Measurements from ENCODE around the gene UNC5C. TPM values are rescaled to one million over a fixed set of nuclear protein-coding genes. Genes with fewer than 3 reads are reported as not detected.

Gene UNC5C
- total RNA-seq, 1 donor from 2014 or later, result 0.70 TPM

DNA sequence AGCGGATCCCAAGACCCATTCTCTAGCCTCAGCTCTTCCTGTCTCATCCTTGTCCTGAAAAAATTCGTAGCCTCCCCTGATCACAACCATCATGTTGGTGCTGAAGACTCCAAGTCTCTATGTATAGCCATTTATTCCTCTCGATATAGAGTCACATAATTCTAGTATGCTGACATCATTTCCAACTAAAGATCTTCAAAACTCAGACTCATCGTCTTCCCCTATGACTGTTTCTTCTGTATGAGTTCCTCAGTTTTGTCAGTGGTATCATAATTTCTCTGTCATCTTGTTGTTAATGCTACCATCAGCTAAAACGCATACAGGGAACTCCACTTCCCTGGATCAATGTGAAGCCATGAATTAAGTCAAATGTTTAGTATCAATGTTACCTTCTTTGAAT lies 41.2 kb downstream of the UNC5C start:
- no peaks in the 10 kb centered on the region for H3K27me3 Mint-ChIP-seq (ENCODE audit: unreplicated experiment)
- peaks cover 7% of the 10 kb centered on the region for H3K9me3 Mint-ChIP-seq (ENCODE audit: unreplicated experiment)
- H3K27ac Mint-ChIP-seq (ENCODE audit: unreplicated experiment), result no peak overlapping the region
- no peak overlapping the region for H3K4me3 Mint-ChIP-seq (ENCODE audit: unreplicated experiment)
- H3K36me3 Mint-ChIP-seq (ENCODE audit: unreplicated experiment), result no peaks in the 10 kb centered on the region
- TF ChIP-seq, protein P1, sequence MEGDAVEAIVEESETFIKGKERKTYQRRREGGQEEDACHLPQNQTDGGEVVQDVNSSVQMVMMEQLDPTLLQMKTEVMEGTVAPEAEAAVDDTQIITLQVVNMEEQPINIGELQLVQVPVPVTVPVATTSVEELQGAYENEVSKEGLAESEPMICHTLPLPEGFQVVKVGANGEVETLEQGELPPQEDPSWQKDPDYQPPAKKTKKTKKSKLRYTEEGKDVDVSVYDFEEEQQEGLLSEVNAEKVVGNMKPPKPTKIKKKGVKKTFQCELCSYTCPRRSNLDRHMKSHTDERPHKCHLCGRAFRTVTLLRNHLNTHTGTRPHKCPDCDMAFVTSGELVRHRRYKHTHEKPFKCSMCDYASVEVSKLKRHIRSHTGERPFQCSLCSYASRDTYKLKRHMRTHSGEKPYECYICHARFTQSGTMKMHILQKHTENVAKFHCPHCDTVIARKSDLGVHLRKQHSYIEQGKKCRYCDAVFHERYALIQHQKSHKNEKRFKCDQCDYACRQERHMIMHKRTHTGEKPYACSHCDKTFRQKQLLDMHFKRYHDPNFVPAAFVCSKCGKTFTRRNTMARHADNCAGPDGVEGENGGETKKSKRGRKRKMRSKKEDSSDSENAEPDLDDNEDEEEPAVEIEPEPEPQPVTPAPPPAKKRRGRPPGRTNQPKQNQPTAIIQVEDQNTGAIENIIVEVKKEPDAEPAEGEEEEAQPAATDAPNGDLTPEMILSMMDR (IDR thresholded peaks at IDR 0.05), result no peak
- H3K4me1 Mint-ChIP-seq (ENCODE audit: unreplicated experiment), result peaks cover 13% of the 10 kb centered on the region
- no peak for DNase-seq (ENCODE audit: extremely low spot score, unreplicated experiment)

DNA sequence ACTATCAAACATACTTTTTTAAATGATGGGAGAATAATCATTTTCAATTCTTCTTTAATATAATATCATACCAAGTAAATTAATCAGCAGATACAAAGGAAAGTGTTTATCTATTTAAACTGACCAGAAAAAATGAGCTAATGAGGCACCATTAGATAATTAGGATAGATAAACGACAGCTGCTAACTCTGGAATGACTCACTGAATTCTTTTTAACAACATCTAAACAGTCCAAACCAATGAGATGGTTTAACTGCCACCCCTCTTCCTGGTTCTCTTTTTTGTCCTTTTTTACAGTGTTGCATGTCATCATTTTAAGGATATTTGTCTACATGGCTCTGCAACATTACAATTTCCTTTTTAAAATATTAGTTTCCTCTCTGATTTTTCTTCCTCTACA lies 41.6 kb downstream of the UNC5C start:
- H3K27me3 Mint-ChIP-seq (ENCODE audit: unreplicated experiment), result no peaks in the 10 kb centered on the region
- H3K27ac Mint-ChIP-seq (ENCODE audit: unreplicated experiment), result no peak overlapping the region
- DNase-seq (ENCODE audit: extremely low spot score, unreplicated experiment), result no peak
- no peaks in the 10 kb centered on the region for H3K36me3 Mint-ChIP-seq (ENCODE audit: unreplicated experiment)
- H3K4me1 Mint-ChIP-seq (ENCODE audit: unreplicated experiment), result peaks cover 13% of the 10 kb centered on the region
- peaks cover 7% of the 10 kb centered on the region for H3K9me3 Mint-ChIP-seq (ENCODE audit: unreplicated experiment)
- TF ChIP-seq, protein P1 (IDR thresholded peaks at IDR 0.05), result no peak
- H3K4me3 Mint-ChIP-seq (ENCODE audit: unreplicated experiment), result no peak overlapping the region

DNA sequence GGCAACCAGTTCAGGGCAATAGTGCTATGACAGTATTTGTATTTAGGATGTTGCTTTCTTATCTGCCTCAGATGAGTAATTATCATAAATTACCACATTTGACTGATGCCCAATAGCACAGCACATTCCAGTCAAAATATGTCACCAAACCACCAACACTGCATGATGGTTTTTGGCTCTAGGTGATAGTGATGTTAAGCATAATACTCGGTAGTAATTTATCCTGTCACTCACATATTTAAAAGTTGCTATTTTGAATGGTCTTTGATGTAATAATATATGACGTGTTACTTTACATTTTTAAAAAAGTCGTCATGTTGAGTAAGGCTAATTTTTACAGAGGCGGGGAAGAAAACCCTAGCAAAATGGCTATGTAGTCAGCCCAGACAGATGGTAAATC lies 42.5 kb downstream of the UNC5C start:
- TF ChIP-seq, protein P1 (IDR thresholded peaks at IDR 0.05), result no peak
- no peak overlapping the region for H3K4me3 Mint-ChIP-seq (ENCODE audit: unreplicated experiment)
- DNase-seq (ENCODE audit: extremely low spot score, unreplicated experiment), result no peak
- peaks cover 13% of the 10 kb centered on the region for H3K4me1 Mint-ChIP-seq (ENCODE audit: unreplicated experiment)
- H3K27ac Mint-ChIP-seq (ENCODE audit: unreplicated experiment), result no peak overlapping the region
- no peaks in the 10 kb centered on the region for H3K36me3 Mint-ChIP-seq (ENCODE audit: unreplicated experiment)
- H3K9me3 Mint-ChIP-seq (ENCODE audit: unreplicated experiment), result peaks cover 7% of the 10 kb centered on the region
- H3K27me3 Mint-ChIP-seq (ENCODE audit: unreplicated experiment), result no peaks in the 10 kb centered on the region

DNA sequence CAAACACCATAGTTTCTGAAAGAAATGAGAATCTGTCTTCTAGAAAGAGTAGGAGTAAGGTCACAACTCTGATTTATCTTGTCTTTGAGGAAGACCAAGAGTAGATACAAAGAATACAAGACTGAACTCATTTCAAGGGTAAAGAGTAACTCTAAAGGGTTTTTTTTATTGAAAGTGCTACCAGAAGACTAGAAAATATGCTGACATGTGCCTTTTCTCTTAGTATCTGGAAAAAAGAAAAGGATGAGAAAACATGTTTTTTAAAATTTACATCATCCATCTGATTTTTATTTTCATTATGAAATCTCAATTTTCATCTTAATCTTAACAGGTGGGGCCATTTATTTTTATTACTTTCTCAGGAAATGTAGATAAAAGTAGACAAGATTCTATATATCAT lies 43.0 kb downstream of the UNC5C start:
- H3K4me3 Mint-ChIP-seq (ENCODE audit: unreplicated experiment), result no peak overlapping the region
- no peaks in the 10 kb centered on the region for H3K27me3 Mint-ChIP-seq (ENCODE audit: unreplicated experiment)
- peaks cover 12% of the 10 kb centered on the region for H3K4me1 Mint-ChIP-seq (ENCODE audit: unreplicated experiment)
- TF ChIP-seq, protein P1 (IDR thresholded peaks at IDR 0.05), result no peak
- peaks cover 7% of the 10 kb centered on the region for H3K9me3 Mint-ChIP-seq (ENCODE audit: unreplicated experiment)
- no peaks in the 10 kb centered on the region for H3K36me3 Mint-ChIP-seq (ENCODE audit: unreplicated experiment)
- no peak for DNase-seq (ENCODE audit: extremely low spot score, unreplicated experiment)
- H3K27ac Mint-ChIP-seq (ENCODE audit: unreplicated experiment), result no peak overlapping the region

DNA sequence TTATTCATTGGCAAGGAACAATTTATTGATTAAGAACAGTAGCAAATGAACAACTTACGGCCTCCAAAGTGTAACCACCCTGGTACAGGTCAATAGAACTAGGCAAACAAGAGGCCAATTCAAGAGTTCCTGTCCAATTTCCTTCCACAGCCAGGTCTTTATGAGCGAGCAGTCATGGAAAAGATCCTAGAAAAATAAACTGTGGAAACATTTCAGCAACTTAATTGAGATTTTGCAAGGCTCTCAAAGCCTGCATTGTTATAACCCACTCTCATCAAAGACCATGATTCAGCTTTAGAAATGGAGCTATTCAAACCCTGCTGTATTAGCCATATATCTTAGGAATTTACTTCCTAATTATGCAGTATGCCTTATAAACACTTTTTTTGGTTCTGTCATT lies 43.6 kb downstream of the UNC5C start:
- Mint-ChIP-seq H3K4me1 (ENCODE audit: unreplicated experiment) (peaks cover 13% of the 10 kb centered on the region), H3K9me3 (ENCODE audit: unreplicated experiment) (peaks cover 7% of the 10 kb centered on the region), H3K4me3 (ENCODE audit: unreplicated experiment) (no peak overlapping the region), H3K36me3 (ENCODE audit: unreplicated experiment) (no peaks in the 10 kb centered on the region), H3K27me3 (ENCODE audit: unreplicated experiment) (no peaks in the 10 kb centered on the region), H3K27ac (ENCODE audit: unreplicated experiment) (no peak overlapping the region)
- DNase-seq (ENCODE audit: extremely low spot score, unreplicated experiment), result no peak
- TF ChIP-seq, protein P1 (IDR thresholded peaks at IDR 0.05), result no peak

Data from osteocyte (in vitro differentiated cells).